Adrenal gland (tissue), 5 donors: ENCODE results near the gene C1orf232.

Source experiments
- POLR2A ChIP-seq, 2 donors: fragments of 450-650 bp; IDR thresholded peaks; one replicate each; pipeline ENCODE4 v1.6.1; 2017; ENCODE audit warnings: antibody characterized with exemption in 2 of 2, mild to moderate bottlenecking in 2 of 2, moderate library complexity in 1 of 2
- TF ChIP-seq, protein P1 (sequence below), 6 experiments: fragments of 450-650 bp in 4 of 6; fragments of 200-600 bp in 2 of 6; sonication (generic) in 1 of 6; IDR thresholded peaks; 1 replicate in 5 of 6; 2 replicates in 1 of 6; pipeline versions ENCODE4 v1.5.1 to v1.8.0; 2016 to 2021; ENCODE audit warnings: antibody characterized with exemption in 6 of 6, mild to moderate bottlenecking in 2 of 6, moderate library complexity in 1 of 6
- donor health status: DM: no; HTN: no; CAD: no.

DNA sequence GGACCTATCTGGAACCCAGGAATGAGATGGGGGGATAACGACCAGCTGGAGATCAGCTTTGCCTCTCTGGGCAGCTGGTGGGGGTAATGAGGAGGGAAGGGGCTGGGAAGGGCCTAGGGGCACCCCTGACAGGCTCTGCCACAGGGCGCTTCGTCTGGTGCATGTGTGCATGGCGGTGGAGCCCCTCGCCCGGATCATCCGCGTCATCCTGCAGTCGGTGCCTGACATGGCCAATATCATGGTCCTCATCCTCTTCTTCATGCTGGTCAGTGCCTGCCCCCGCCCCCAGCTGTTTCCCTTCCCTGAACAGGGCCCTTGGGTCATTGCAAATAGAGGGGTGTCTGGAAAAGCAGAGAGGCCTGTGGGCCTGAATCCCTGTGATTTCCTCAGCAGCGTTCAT is 29.1 kb upstream of the C1orf232 start:
- no peak for TF ChIP-seq POLR2A (IDR thresholded peaks at IDR 0.05)
- TF ChIP-seq, protein P1, sequence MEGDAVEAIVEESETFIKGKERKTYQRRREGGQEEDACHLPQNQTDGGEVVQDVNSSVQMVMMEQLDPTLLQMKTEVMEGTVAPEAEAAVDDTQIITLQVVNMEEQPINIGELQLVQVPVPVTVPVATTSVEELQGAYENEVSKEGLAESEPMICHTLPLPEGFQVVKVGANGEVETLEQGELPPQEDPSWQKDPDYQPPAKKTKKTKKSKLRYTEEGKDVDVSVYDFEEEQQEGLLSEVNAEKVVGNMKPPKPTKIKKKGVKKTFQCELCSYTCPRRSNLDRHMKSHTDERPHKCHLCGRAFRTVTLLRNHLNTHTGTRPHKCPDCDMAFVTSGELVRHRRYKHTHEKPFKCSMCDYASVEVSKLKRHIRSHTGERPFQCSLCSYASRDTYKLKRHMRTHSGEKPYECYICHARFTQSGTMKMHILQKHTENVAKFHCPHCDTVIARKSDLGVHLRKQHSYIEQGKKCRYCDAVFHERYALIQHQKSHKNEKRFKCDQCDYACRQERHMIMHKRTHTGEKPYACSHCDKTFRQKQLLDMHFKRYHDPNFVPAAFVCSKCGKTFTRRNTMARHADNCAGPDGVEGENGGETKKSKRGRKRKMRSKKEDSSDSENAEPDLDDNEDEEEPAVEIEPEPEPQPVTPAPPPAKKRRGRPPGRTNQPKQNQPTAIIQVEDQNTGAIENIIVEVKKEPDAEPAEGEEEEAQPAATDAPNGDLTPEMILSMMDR (IDR thresholded peaks at IDR 0.05): no peak
